Measurements from ENCODE around the gene HSDL2. TPM values are rescaled to one million over a fixed set of nuclear protein-coding genes. Genes with fewer than 3 reads are reported as not detected.
"Not testable (repeated sequence)": the region's sequence is repeated elsewhere in the genome, so short reads cannot be mapped to it uniquely, and the experiment has no call there.

Gene HSDL2
- total RNA-seq, 1 donor from 2014 or later: 43.8 TPM

DNA sequence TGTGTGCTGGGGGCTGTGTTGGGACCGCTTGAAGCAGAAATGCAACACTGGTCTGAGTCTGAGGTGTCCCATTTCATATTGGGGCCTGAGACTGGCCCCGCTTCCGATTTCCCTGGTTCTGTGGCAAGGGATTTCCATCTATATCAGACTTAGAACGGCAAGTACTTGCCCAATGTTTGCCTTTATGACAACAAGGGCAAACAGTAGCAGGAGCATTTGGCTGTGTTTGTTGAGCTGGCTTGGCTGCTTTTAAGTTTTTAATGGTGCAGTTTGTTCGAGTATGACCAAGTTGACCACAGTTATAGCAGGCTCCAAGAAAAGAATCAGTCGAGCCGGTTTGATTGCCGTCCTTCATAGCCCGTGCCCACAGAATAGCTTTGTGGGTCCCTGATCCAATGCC, 17.0 kb downstream of the HSDL2 start:
- DNase-seq: no peak

GRCh38 chr9:112401175-112401815, 21.4 kb downstream of the HSDL2 start:
- DNase-seq: no peak

- no peak for DNase-seq
Observed at GRCh38 chr9:112403614-112404201, 23.8 kb downstream of the HSDL2 start.

DNA sequence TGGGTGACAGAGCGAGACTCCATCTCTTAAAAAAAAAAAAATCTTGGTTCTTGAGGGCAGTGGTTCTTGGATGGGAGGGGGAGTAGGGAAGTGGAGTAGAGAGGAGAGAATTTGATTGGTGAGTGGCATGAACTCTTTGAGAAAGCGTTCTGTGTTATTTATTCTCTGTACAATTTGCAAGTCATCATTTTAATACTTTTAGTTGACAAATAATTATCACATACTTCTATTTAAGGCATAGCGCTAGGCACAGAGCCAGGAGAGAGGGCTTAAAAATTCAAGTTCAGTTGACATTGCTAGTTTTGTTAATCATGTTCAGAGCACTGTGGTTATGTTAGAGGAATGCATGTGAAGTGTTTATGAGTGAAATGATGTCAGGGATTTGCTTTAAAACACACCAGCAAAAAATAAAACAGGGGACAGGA, 24.6 kb downstream of the HSDL2 start:
- DNase-seq: peak; percentile 44

- no peak for DNase-seq
Observed at GRCh38 chr9:112408275-112408674, 28.4 kb downstream of the HSDL2 start.

DNA sequence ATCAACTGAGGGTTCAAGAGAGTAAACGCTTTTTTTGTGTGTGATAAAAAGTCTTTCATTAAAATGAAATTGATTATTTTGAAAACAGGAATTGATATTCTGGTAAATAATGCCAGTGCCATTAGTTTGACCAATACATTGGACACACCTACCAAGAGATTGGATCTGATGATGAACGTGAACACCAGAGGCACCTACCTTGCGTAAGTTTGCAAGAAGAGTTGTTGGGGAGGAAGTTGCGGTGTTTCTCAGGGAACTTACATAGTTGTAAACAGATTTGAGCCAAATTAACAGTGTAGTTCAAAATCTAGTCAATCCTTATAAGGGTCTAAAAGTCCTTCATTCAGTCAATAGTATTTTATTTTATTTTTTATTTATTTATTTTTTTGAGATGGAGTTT, 28.9 kb downstream of the HSDL2 start:
- DNase-seq: no peak

DNA sequence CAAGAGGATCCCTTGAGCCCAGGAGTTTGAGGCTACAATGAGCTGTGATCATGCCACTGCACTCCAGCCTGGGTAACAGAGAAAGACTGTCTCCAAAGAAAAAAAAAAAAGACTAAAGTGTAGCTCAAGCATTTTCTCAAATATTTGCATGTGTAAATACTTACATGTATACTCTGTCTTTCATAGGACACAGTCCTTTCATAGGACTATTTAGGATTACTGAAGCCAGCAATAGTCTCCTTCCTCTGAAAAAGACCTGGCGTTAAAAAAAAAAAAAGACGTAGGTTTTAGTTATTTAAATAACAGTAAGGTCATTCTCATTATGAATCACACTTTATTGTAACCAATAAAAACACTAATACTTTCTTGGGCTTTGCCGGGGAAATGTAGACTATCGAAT, 29.9 kb downstream of the HSDL2 start:
- DNase-seq: no peak

GRCh38 chr9:112411626-112412027, 31.7 kb downstream of the HSDL2 start:
- no peak for DNase-seq

- not testable (repeated sequence) for DNase-seq
Observed at GRCh38 chr9:112413728-112414127, 33.8 kb downstream of the HSDL2 start.

DNA sequence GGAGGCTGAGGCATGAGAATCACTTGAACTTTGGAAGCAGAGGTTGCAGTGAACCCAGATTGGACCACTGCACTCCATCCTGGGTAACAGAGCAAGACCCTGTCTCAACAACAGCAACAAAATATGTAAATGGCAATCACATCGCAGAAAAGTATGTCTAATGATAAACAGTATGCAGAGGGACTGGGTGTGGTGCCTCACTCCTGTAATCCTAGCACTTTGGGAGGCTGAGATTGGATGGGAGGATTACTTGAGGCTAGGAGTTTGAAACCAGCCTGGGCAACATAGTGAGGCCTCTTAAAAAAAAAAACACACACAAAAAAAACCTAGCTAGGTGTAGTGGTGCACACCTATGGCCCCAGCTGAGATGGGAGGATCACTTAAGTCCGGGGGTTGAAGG, 40.3 kb downstream of the HSDL2 start:
- DNase-seq: no peak

DNA sequence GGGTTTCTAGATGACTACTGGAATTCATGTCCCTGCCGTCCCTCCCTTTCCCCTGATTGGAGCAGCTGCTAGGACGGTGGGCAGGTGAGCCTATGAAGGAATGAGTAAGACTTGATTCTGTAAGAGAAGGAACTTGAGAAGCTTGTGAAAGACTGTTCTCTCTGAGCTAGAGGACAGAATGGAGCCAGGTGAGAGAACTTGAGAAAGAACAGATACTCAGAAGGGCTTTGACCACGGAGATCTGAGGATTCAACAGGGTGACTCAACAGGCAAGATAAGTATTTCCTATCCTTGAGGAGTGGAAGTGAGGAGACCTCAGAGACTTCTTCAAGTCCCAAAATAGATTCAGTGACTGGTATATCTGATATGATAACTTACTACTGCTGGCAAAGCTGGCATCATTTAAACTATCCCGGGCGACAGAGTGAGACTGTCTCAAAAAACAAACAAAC, 41.9 kb downstream of the HSDL2 start:
- no peak for DNase-seq

- no peak for DNase-seq
Observed at GRCh38 chr9:112422417-112423148, 42.7 kb downstream of the HSDL2 start.

- no peak for DNase-seq
Observed at GRCh38 chr9:112430006-112430522, 50.2 kb downstream of the HSDL2 start.

DNA sequence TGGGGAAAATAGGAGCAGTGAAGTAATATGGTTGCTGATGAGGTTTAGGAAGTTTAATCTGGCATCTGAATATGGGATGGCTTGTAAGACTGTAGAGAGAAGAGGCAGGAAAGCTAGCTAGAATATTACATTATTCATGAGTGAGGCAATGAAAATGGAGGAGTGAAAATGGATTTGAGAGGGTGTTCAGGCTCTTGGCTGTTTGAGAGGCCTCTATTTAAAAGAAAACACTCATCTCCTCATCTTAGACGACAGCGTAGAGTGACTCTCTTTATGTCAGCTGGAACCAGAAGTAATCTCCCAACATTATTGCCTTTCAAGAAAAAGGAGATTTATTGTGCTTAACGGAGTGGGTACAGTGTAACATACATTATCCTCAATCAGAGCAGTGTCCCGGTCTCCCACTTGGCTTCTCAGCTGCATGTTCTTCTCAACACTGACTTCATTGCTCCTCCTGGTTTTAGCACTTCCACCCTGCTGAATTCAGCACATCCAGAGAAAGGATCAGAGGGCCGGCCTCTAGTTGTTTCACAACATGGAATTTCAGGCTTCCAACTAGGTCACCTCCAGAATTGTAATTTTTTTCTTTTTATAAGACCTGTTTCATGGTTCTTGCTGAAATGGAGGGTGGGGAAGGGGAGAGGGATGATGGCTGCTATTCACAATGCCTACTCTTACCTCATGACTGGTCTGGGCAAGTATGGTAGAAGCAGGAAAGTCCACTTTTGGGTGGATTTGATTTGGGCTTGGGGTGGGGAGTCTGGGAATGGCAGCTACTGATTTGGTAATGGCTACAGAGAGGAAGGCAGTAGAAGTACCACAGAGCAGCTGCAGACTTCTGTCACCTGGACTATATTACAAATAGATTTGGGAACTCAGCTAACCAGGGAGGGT, 53.8 kb downstream of the HSDL2 start:
- DNase-seq: no peak

DNA sequence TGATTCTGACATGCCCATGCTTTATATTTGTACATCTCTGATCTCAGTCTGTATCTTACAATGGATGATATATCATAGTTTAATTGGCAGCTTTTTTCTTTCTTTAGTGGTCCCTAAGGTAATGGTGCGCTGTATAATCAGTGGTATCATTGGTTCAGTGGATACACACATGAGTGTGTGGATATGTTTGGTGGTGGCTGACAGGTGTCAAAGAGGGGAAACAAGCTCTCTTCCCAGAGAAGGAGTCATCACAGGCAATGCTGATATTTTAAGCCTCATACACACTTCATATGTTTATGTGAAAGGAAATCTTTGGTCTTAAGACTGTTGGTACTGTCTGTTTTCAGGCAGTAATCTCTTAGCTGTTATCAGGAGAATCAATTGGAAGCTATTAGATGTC, 54.6 kb downstream of the HSDL2 start:
- DNase-seq: no peak

GRCh38 chr9:112437406-112437805, 57.5 kb downstream of the HSDL2 start:
- no peak for DNase-seq

DNA sequence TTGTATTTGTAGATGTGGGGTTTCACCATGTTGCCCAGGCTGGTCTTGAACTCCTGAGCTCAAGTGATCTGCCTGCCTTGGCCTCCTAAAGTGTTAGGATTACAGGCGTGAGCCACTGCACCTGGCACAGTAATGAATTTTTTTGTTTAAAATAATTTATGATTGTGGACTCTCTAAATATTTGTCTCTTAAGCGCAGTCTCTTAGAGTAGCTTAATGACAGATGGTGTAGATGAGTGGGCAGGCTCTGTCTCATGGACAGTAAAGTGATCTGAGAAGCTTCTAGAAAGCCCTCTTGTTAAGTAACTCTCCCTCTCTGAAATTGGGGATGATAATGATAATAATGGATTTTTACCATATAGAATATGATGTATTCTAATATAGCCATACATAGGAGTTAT, 59.3 kb downstream of the HSDL2 start:
- no peak for DNase-seq

GRCh38 chr9:112439825-112440224, 59.9 kb downstream of the HSDL2 start:
- DNase-seq: no peak

GRCh38 chr9:112443200-112443599, 63.3 kb downstream of the HSDL2 start:
- DNase-seq: no peak

DNA sequence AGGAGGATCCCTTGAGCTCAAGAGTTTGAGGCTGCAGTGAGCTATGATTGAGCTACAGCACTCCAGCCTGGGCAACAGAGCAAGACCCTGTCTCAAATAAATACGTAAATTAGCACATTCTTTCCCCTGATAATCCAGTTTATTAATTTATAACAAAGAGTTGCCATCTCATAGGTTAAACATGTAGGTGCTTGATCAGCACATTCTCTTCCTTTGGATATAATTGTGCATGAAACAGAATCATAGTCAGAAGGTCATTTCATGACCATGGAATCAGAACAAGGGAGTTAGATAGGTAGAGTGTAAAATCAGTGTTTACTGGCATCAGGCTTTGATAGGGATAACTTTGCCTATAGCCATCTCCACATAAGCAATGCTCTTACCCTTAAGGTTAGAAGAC, 63.7 kb downstream of the HSDL2 start:
- no peak for DNase-seq

DNA sequence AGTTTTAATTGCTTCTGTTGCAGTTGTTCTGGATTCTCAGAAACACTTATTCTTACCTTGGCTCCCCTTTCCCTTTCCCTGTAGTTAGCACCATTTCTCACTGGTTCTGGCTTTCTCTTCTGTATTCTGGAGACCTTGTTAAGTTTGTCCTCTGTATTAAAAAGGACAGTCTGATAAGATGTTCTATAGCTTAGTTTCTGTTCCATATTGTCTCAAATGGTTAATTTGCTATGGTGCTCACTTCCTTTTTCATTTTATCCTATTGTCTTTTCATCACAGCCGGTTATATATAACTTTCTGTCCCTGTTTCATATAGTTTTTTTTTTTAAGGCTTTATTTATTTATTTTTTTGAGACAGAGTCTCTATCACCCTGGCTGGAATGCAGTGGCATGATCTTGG, 65.3 kb downstream of the HSDL2 start:
- DNase-seq: no peak

DNA sequence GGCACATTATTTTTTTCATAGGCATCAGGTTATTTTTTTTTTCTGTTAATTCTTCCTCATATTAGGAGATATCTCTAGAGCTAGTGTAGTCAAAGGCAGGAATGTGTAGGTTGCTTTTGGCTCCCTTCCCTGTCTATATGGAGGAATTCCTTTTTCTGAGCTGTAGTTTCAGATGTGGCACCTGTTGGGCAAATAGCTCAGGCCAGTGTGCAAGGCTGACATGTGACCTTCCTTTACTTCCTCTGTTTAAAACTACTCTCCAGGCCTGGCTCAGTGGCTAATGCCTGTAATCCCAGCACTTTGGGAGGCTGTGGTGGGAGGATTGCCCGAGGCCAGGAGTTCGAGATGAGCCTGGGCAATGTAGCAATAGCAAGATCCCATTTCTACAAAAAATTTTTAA, 66.2 kb downstream of the HSDL2 start:
- no peak for DNase-seq
